NK-92 (cell line): ENCODE measurements around the gene GLRX3.
"Not testable (repeated sequence)": the region's sequence is repeated elsewhere in the genome, so short reads cannot be mapped to it uniquely, and the experiment has no call there.

ENCODE experiments used
- DNase-seq: peaks from one replicate; lab custom pipeline; 2025; ENCODE audit not compliant: unreplicated experiment; lab: John Stamatoyannopoulos, UW

The GLRX3 gene

DNA sequence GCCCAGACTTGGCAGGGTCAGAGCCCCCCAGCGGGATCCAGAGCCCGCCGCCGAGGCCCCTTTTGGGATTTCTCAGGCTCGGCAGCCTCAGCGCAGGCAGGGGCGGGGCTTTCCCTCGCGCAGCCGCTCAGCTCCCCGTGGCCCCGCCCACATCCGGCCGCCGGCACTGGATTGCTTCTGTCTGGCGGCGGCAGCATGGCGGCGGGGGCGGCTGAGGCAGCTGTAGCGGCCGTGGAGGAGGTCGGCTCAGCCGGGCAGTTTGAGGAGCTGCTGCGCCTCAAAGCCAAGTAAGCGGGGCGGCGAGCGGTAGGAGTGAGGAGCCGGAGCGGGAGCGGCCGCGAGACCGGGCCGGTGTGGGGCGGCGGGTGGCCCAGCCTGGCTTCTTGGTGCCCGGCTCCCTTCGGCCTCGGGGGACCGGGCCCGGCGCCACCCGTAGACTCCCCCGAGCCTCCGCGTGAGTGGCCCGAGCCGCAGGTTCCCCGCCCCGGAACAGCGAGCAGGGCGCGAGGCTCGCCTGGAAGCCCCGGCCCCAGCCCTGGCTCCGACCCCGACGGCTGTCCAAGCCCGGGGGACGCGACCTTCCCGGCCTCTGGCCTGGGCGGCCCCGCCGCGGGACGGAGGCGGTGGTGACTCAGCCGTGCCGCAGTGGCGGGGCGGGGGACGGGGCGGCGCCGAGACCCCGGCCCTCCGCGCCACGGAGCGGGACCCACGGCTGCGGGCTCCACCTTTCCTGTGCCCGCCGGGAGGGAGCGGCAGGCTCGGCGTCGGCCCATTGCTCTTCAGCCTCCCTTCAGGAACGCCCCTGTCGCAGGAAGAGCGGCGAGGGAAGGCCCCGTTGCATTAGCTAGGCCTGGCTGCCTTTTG, at the start of gene GLRX3:
Gene GLRX3, plus strand, starts transcription at position 166 of the 864 bp plus-strand sequence. Its CDS starts 30 bp downstream, at position 196.
- peak; percentile 26 for DNase-seq

DNA sequence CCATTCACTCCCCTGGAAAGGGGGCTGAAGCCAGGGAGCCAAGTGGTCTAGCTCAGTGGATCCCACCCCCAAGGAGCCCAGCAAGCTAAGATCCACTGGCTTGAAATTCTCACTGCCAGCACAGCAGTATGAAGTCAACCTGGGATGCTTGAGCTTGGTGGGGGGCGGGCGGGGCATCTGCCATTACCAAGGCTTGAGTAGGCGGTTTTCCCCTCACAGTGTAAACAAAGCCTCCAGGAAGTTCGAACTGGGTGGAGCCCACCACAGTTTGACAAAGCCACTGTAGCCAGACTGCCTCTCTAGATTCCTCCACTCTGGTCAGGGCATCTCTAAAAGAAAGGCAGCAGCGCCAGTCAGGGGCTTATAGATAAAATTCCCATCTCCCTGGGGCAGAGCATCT, 45.6 kb upstream of the GLRX3 start:
- DNase-seq = not testable (repeated sequence)

DNA sequence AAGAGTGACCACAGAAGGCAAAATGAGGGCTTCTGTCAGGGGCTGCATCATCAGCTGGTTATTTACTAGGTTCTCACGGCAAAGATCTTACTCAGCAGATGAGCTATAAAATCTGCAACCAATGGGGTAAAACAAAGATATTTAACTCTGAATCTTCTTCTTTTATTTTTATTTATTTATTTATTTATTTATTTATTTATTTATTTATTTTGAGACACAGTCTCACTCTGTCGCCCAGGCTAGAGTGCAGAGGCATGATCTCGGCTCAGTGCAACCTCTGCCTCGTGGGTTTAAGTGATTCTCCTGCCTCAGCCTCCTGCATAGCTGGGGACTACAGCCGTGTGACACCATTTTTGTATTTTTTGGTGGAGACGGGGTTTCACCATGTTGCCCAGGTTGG, 36.8 kb upstream of the GLRX3 start:
- DNase-seq = no peak

DNA sequence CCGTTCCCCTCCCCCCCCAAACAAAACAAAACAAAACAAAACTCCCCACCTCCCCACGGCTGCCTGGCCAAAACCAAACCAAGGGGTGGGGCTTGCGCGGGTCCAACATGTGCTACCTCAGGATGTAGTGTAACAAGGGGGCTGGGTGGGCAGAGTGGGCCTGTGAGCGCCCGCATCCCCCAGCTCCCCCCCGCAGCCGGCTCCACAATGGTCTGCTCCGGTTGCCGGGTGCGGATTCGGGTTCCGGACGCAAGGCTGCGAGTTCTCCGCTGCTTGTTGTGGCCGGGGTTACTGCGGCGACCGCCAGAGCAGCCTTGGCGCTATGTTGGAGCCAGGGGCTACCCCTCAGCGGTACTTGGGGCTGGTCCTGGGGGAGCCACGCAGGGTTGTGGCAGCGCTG, 30.5 kb upstream of the GLRX3 start:
- DNase-seq = no peak

DNA sequence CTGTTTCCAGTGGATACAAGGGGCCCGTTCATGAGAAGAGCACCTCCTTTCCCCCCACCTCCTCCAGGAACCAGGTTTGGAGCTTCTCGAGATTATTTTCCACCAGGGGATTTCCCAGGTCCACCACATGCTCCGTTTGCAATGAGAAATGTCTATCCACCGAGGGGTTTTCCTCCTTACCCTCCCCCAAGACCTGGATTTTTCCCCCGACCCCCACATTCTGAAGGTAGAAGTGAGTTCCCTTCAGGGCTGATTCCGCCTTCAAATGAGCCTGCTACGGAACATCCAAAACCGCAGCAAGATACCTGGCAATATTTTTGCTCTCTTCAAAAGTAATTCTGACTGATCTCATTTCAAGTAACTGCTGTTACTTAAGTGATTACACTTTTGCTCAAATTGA, 28.0 kb upstream of the GLRX3 start:
- DNase-seq = not testable (repeated sequence)

DNA sequence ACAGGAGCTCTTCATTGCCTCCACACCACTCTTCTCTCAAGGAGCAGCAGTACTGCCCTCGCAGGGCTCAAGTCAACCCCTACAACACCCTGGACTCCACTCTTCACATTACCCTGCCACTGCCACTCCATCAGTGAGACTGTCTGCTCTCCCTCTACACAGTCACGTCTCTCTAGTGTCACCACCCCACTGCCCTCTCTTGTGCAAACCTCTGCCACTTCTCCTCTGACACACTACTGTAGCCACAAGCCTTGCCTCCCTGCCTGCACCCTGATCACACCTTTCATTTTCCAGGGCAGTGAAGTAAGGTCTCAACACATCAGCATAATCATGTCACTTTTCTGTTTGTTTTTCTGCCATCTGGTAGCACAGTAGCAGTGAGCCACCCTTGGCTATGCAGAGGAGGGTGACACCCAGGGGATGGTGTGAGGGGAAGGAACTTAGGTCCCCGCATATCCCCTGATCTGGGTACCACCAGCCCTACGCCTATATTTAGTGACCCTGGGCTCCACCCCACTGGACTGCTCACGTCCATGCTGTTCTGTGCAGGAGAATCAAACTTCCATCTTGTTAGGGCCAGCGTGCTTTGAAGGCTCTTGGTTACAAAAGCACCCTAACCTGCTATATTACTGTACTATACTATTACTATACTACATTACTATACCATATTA, 27.1 kb upstream of the GLRX3 start:
- DNase-seq = no peak

DNA sequence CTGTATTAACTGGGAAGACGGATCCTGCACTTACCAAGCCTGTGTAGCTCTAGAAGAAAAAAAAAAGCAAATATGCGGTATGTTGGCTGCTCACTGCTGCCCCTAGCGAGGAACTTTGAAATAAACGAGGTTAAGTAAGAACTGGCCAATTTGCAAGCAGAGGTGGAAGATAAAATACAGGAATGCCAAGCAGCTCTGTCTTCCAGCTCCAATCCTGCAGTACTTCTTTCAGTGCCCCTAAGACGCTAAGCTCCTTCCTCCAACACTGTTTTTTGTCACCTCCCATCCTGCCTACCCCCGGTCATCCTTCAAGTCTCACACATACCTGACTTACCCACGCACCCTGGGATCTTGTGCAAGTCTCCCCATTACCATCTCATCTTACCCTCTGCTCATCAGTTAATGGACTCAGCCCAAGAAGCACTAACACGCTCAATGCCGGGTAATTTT, 26.4 kb upstream of the GLRX3 start:
- no peak for DNase-seq

DNA sequence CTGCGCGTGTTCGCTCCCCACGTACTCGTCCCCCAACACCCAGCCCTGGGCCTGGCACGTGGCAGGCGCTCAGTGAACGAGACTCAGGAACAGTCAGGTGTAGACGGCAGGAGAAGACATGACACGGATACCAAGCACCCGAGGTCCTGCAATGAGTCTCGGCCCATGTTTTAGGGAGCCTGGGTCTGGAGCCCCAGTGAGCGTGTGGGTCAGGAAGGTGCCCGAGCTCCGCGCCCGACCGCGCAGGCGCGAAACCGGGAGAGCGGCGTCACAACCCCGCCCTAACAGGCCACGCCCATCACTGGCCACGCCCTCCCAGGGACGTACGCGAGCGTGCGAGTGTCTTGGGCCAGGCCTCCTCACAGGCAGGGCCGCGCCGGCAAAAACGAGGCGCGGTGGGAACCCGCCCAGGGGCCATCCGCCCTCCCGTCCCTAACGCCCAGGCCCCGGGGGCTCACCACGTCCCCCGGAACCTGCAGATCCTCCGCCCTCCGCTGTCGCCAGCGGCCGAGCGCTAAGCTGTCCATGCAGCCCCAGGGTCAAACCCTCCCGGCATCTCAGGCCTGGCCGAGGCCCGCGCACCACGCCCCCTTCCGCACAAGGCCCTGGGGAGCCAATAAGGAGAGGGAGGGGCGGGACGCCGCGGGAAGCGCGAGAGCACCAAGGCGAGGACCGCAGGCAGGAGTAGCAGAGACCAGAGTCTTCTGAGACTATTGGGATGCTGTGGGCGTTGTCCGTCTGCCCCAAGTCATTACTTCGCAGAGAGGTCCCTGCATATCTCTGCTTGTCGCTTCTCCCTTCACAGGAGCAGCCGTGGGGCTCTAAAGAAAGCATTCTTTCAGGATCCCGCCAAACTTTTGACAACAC, 25.7 kb upstream of the GLRX3 start, which contains the start of gene C10orf143:
Gene C10orf143, minus strand, starts transcription at position 585 of the 867 bp plus-strand sequence. Its CDS starts 58 bp downstream, at position 527.
- peak; percentile 69 for DNase-seq

DNA sequence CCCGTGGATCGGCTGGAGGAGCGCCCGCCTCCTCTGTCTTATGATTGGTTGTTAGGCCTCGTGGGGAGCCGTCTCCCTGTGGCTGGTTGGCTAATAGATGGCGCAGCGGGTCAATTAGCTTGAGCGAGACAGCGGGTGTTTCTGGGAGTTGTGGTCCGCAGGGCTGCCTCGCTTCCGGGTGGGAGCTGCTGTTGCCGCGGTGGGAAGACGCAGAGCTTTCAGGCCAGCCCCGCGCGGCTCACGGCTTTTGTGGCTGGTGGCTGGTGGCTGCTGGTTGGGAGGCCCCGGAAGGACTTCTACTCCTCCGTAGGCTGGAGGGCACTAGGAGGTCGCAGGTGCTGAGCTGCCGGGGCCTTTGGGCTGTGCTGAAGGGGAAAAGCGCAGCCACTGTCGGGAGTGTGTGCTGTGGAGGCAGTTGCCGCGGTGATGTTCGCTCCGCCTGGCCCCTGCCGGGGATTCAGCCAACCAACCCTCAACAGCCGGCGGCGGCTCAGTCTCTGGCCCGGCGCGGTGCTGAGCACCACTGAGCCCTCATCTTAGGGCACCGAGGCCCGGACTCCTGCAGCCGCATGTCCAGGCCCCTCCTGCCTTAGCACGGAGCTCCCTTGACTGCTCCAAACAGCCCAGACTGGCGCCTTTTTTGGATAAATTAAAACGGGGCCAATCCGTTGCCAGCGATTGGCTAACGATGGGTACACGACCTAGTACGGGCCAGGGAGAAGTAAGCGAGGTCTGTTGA, 24.9 kb upstream of the GLRX3 start:
- peak; percentile 76 for DNase-seq

DNA sequence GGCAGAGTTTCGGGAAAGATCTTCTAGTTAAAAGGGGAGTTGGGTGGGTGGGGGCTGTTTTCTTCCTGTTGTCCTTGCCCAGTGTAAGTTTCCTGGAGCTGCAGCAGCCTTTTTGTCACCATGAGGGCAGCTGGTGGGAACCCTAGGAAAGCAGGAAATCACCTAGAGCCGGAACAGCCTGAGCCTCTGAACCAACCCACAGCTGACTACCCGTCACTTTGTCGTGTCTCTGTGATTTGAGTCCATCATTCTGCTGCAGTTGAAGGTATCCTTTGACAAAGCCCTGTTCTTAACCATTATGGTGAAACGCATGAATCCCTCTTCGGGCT, 24.4 kb upstream of the GLRX3 start:
- no peak for DNase-seq

DNA sequence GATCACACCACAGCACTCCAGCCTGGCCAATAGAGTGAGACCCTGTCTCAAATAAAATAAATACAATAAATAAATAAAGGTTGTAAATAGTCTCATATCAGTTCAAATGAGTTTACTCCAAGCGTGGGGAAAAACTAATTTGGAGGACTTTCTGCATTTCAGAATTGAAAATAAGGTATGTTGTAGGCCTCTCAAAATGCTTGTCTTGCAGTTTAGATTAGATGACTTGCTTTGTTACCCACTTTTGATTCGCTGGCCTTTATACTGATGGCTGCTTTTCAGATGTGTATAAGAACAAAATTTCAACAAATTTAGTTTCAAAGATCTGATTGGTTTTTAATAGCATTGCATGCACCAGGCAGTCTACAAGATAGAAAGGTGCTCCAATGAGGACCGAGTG, 23.4 kb upstream of the GLRX3 start:
- no peak for DNase-seq

DNA sequence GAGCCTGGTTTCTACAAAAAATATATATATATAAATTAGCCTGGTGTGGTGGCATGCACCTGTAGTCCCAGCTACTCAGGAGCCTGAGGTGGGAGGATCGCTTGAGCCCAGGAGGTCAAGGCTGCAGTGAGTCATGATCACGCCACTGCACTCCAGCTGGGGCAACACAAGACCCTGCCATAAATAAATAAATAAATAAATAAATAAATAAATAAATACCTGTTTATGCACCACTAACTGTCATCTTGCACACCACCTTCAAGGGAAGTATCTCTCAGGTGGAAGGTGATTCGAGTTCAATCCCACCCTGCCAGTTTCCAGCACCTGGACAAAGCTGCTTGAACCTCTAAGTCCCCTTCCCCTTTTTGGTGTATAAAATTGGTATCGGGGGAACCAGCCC, 19.2 kb upstream of the GLRX3 start:
- DNase-seq = not testable (repeated sequence)

DNA sequence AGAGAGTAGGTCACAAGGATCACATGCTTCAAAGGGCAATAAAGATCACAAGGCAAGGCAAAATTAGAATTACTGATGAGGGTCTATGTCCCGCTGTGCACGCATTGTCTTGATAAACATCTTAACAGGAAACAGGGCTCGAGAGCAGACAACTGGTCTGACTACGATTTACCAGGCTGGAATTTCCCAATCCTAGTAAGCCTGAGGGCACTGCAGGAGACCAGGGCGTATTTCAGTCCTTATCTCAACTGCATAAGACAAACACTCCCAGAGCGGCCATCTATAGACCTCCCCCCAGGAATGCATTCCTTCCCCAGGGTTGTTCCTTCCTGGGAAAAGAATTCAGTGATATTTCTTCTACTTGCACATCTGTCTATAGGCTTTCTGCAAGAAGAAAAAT, 18.7 kb upstream of the GLRX3 start:
- not testable (repeated sequence) for DNase-seq

DNA sequence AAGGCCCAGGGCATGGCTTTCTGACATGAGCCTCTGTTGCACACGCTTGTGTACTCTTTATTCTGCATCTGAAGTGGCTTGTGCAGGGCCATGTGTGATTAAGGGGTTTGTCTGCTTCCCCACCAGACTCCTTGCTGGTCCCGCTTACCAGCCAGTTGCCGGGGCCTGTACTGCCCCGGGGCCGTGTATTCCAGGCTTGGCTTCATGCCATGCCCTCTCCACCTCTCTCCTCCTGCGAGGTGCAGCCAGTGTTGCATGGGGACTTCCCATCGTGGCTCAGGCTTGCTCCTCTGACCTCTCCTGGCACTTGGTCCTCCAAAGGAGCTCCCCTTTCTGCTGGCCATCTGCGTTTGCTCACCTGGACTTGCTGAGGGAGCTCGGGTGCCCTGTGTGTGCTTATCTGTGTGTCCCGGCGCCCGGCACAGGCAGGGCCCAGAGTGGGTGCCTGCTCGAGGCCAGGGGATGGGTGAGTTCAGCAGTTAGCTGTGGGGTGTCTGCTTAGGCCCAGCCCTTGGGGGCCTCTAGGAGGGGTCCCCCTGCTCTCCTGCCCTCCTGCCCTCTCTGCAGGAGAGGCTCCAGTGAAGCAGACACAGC, 14.6 kb upstream of the GLRX3 start:
- DNase-seq = no peak

DNA sequence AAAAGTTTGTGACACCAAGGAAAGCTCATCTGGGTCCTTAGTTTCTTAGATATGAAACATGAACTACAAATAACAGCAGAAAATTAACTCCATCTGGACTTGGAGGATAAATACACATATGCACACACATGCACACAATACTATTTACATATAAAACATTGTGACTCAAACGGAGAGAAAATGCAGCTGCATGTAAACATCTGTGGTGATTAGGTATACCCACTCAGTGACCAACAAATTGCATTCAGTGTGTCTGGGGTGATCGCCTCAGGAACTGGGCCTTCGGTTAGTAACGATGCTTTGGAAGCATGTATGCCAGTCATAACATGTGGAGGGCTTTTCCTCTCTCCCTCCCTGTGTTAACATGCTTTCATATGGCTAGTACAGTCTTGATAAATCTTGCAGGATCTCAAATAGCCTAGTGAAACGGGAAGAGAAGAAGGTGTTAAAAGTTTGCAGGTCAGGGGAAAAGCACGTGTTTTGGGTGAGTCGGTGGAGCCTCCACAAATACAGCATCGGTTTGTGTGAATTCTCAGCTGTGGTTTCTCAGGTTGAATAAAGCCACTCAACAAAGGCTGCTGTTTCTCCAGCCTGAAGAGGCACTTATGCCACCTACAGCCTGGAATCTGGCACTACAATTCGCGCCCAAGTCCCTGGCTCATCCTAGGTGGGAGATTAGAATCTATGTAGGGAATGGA, 8.7 kb upstream of the GLRX3 start:
- DNase-seq = no peak

DNA sequence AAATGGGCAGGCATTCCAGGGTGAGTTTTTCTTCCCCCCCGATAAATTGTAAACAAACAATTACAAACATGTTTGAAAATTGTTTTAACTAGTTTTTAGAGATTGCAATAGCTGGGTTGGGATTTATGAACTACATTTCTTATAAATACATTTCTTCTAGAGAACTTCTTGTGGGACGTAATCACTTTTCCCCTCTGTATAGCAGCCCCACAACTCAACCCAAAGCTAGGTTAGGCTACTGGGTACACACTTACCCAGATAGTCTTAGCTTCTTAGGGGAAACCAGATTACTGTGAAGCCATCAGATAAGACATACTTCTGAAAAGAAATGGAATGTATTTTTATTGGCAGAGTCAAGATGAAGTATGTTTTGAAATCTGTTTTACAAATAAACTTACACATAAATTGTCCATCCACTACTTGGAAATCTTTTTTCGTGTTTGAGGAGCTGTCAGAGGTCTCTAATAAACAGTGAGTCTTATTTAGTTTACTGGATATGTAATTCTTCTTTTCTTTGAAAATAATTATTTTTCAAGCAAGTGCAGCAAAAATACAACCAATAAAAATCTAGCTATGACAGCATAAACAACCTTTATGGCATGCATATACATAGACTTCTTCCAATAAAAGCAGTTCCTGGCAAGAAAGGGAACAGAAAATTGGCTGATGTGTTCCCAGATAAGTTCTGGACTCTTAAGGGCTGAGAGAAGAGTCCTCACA, 8.0 kb upstream of the GLRX3 start:
- no peak for DNase-seq

DNA sequence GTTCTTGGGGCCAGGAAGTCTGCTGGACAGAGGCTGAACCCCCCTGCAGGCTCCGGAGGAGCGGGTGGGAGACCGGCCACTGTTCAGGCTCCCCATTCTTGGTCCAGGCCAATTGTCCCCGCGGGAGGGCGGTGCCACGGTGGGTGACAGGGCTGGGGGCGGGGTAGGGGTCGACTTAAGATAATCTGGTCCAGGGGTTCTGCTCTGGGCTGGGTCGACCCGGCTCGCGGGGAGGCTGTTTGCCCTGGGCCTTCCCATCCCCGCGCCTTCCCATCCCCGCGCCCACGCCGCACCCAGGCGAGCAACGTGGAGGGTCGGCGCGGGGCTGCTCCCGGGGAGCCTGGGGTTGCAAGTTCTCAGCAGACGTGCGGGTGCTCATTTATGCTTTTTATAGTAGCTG, 7.3 kb upstream of the GLRX3 start:
- no peak for DNase-seq

DNA sequence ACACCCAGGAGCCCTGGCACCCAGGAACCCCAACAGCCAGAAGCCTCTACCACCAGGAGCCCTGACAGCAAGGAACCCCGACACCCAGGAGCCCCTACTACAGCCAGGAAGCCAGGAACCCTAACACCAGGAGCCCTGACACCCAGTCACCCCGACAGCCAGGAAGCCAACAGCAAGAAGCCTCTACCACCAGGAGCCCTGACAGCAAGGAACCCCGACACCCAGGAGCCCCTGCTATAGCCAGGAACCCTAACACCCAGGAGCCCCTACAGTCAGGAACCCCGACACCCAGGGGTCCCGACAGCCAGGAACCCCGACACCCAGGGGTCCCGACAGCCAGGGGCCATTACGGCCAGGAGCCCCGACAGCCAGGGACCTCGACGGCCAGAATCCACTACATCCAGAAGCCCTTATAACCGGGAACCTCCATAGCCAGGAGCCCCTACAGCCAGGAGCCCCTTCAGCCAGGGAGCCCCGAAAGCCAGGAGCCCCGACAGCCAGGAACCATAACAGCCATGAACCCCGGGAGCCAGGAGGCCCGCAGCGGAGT, 440 bp upstream of the GLRX3 start:
- no peak for DNase-seq

DNA sequence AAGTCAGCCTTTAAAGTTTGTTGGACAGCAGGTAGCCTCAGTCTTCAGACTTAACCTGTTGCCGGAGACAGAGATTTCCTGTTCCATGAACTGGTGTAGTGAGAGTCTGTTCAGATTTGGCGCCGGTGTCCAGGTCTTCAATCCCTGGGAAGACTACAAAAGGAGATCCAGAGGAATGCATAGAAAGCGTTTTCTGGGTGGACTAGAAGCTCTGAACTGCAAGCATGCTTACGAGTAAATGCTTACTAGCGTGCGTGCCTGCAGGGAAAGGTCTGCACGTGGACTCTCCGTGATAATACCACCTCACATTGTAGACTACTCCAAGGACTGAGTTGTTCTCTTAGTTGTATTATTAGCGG, 878 bp downstream of the GLRX3 start:
- DNase-seq = no peak
